GM23338 (cell line): ENCODE data around the gene FBXO2. TPM values are rescaled to one million over a fixed set of nuclear protein-coding genes. Genes with fewer than 3 reads are reported as not detected.
A peak's percentile ranks its signal among the peaks of the same experiment; 100 is the strongest.

ENCODE experiments used
- ATAC-seq: fragments of 200-7000 bp; cut with Tn5 transposase; 3 replicates; pipeline ENCODE4 v1.9.1; 2020
- DNase-seq: peaks from one replicate; pipeline ENCODE4 v3.0.0-alpha.2; 2015; ENCODE audit warnings: low spot score
- H2AFZ ChIP-seq: fragments of 200-600 bp; sonication (generic); 2 replicates; pipeline ENCODE4 v1.8.0; 2016; ENCODE audit warnings: antibody characterized with exemption, mild to moderate bottlenecking, moderate library complexity
- H3F3A ChIP-seq: fragments of 200-600 bp; sonication (generic); replicated peaks from 2 replicates; pipeline ENCODE4 v1.8.0; 2017; ENCODE audit warnings: antibody characterized with exemption, mixed run types, low read depth
- H3K27ac ChIP-seq: fragments of 200-600 bp; sonication (generic); 2 replicates; pipeline ENCODE4 v1.6.1; 2016; ENCODE audit warnings: low read depth
- H3K27me3 ChIP-seq: fragments of 200-600 bp; sonication (generic); 2 replicates; pipeline ENCODE4 v1.8.0; 2016; ENCODE audit warnings: mild to moderate bottlenecking, mixed run types, moderate library complexity; ENCODE audit not compliant: insufficient read depth
- H3K36me3 ChIP-seq: fragments of 200-600 bp; sonication (generic); 2 replicates; pipeline ENCODE4 v1.8.0; 2016; ENCODE audit warnings: mild to moderate bottlenecking; ENCODE audit not compliant: insufficient read depth
- H3K4me1 ChIP-seq: fragments of 200-600 bp; sonication (generic); 2 replicates; pipeline ENCODE4 v1.8.0; 2016; ENCODE audit warnings: mild to moderate bottlenecking, moderate library complexity; ENCODE audit not compliant: insufficient read depth
- H3K4me2 ChIP-seq: fragments of 200-600 bp; sonication (generic); 2 replicates; pipeline ENCODE4 v1.7.1; 2017; ENCODE audit warnings: mixed run types
- H3K4me3 ChIP-seq: fragments of 200-600 bp; sonication (generic); 2 replicates; pipeline ENCODE4 v1.6.1; 2016; ENCODE audit warnings: mixed run types
- H3K79me2 ChIP-seq: fragments of 200-600 bp; sonication (generic); replicated peaks from 2 replicates; pipeline ENCODE4 v1.8.0; 2017; ENCODE audit warnings: mild to moderate bottlenecking; ENCODE audit not compliant: insufficient read depth
- H3K9me2 ChIP-seq: fragments of 200-600 bp; sonication (generic); 2 replicates; pipeline ENCODE4 v1.8.0; 2017; ENCODE audit not compliant: insufficient read depth
- H4K20me1 ChIP-seq: fragments of 200-600 bp; sonication (generic); replicated peaks from 2 replicates; pipeline ENCODE4 v1.8.0; 2017; ENCODE audit warnings: mild to moderate bottlenecking; ENCODE audit not compliant: insufficient read depth
- H3K27ac Mint-ChIP-seq: 2 replicates; pipeline ENCODE4 v1.8.0; 2020; ENCODE audit warnings: inconsistent platforms, mild to moderate bottlenecking, moderate library complexity, mixed read lengths
- H3K27me3 Mint-ChIP-seq: 3 replicates; pipeline ENCODE4 v1.8.0; 2022; ENCODE audit warnings: low read depth, mild to moderate bottlenecking, moderate library complexity, mixed read lengths, inconsistent platforms; ENCODE audit not compliant: insufficient read depth, poor library complexity
- H3K36me3 Mint-ChIP-seq: 3 replicates; pipeline ENCODE4 v1.8.0; 2021; ENCODE audit warnings: low read depth, mild to moderate bottlenecking, inconsistent platforms, moderate library complexity, mixed read lengths
- H3K4me1 Mint-ChIP-seq: 3 replicates; pipeline ENCODE4 v1.8.0; 2020; ENCODE audit warnings: mild to moderate bottlenecking, inconsistent platforms, mixed read lengths
- H3K4me3 Mint-ChIP-seq: 3 replicates; pipeline ENCODE4 v1.8.0; 2021; ENCODE audit warnings: moderate library complexity, mild to moderate bottlenecking, inconsistent platforms, mixed read lengths
- H3K9me3 Mint-ChIP-seq: 3 replicates; pipeline ENCODE4 v1.8.0; 2020; ENCODE audit warnings: moderate library complexity, mild to moderate bottlenecking, inconsistent platforms, mixed read lengths
- CREB1 ChIP-seq: fragments of 250-450 bp; sonication (Bioruptor Pico); IDR thresholded peaks from 2 replicates; pipeline ENCODE4 v1.5.0; 2020; ENCODE audit warnings: low read depth, mild to moderate bottlenecking, moderate library complexity
- EZH2 ChIP-seq: fragments of 200-600 bp; sonication (generic); IDR thresholded peaks from one replicate; pipeline ENCODE4 v1.8.0; 2017; ENCODE audit warnings: antibody characterized with exemption, mild to moderate bottlenecking, low read depth; ENCODE audit not compliant: unreplicated experiment
- EZH2phosphoT487 ChIP-seq: fragments of 200-600 bp; sonication (generic); IDR thresholded peaks from one replicate; pipeline ENCODE4 v1.8.1; 2018; ENCODE audit warnings: antibody characterized with exemption; ENCODE audit not compliant: unreplicated experiment
- JUNB ChIP-seq: IDR thresholded peaks from one replicate; pipeline ENCODE4 v1.6.1; 2016; ENCODE audit warnings: antibody characterized with exemption; ENCODE audit not compliant: unreplicated experiment
- NANOG ChIP-seq: IDR thresholded peaks from 2 replicates; pipeline ENCODE4 v1.6.1; 2016; ENCODE audit warnings: antibody characterized with exemption, borderline replicate concordance
- POLR2AphosphoS5 ChIP-seq: IDR thresholded peaks from 2 replicates; pipeline ENCODE4 v1.6.1; 2016; ENCODE audit warnings: antibody characterized with exemption, low read depth
- STAT1 ChIP-seq: IDR thresholded peaks from one replicate; pipeline ENCODE4 v1.6.1; 2016; ENCODE audit warnings: antibody characterized with exemption; ENCODE audit not compliant: unreplicated experiment
- ZNF114 ChIP-seq: fragments of 250-450 bp; sonication (Bioruptor Pico); IDR thresholded peaks from 2 replicates; pipeline ENCODE4 v1.5.0; 2020; ENCODE audit warnings: mild to moderate bottlenecking, moderate library complexity
- ZNF331 ChIP-seq: fragments of 250-450 bp; sonication (Bioruptor Pico); IDR thresholded peaks from 2 replicates; pipeline ENCODE4 v1.5.0; 2020; ENCODE audit warnings: low read depth, mild to moderate bottlenecking, moderate library complexity
- polyA plus RNA-seq: library from polyadenylated mRNA; unstranded; fragments of >200 nt; fragmentation: Nextera tagmentation; extraction: Ambion mirVana; gene quantifications from 2 replicates; pipeline ENCODE4 v1.2.1, GENCODE V29; 2016
- total RNA-seq: library from RNA; depleted of rRNA; stranded (reverse); fragments of >200 nt; shearing (Covaris generic); gene quantifications from 2 replicates; pipeline ENCODE4 v1.2.3, GENCODE V29; 2014
- TF ChIP-seq, protein P1 (sequence below): IDR thresholded peaks from one replicate; pipeline ENCODE4 v1.6.1; 2018; ENCODE audit warnings: antibody characterized with exemption; ENCODE audit not compliant: unreplicated experiment
- TF ChIP-seq, protein P2 (sequence below): fragments of 250-450 bp; sonication (Bioruptor Pico); IDR thresholded peaks from 2 replicates; pipeline ENCODE4 v1.5.0; 2020; ENCODE audit warnings: mild to moderate bottlenecking, moderate library complexity
- TF ChIP-seq, protein P3 (sequence below): IDR thresholded peaks from 2 replicates; pipeline ENCODE4 v1.6.1; 2016; ENCODE audit warnings: antibody characterized with exemption
- TF ChIP-seq, protein P4 (sequence below), 2 experiments: fragments of 200-600 bp in 1 of 2; sonication (generic) in 1 of 2; conservative IDR thresholded peaks; 2 replicates each; pipeline versions ENCODE4 v1.5.1 to v1.6.1; 2016 to 2017; ENCODE audit warnings: antibody characterized with exemption in 2 of 2, low read depth in 2 of 2, mild to moderate bottlenecking in 2 of 2, moderate library complexity in 1 of 2

Gene FBXO2
- total and polyA plus RNA-seq, 2 experiments from 2014 or later = 44.4 to 84.6 TPM

DNA sequence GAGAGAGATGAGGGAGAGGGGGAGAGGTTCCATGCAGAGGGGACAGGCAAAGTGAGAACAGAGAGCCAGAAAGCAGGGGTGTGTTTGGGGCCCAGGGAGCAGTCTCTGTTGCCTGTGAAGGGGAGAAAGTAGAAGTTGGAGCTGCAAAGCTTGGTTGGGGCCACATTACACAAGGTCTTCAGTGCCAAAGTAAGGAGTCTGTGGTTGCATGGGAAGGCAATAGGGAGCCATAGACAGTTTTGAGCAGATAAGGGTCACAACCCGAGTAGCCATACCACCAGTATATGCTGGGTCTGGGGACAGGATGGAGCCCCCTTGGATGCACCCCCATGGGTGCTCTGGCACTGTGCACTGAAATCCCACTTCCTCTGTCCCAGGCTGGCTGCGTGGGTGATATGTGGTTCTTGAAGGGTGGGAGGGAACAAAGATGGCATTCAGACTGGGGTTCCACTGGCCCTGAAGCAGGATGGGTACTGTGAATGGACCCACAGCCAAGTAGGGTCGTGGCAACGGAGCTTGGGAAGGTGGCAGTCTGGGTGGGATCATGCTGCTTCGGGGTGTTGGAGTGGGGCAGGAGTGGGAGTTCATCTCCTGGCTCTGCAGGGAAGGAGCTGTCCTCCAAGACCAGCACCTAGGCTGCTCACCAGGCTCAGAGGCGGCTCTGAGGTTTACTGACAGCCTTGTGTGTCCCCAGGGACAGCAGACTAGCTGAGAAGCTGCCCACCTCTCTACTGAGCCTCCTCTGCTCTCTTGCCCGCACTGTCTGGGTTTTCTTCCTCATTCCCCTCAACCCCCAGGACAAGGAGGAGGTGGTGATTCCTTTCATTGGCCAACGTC, 49.3 kb upstream of the FBXO2 start:
- H3K27ac Mint-ChIP-seq = 0 out of 2 replicates have a peak overlapping the region, but pooled peaks have one; percentile 49
- H3K9me3 Mint-ChIP-seq = no peaks in the 10 kb centered on the region
- no peaks in the 10 kb centered on the region for H3K27me3 ChIP-seq
- no peaks in the 10 kb centered on the region for H4K20me1 ChIP-seq
- no peak for TF ChIP-seq JUNB
- TF ChIP-seq EZH2 = no peak
- TF ChIP-seq, protein P1, sequence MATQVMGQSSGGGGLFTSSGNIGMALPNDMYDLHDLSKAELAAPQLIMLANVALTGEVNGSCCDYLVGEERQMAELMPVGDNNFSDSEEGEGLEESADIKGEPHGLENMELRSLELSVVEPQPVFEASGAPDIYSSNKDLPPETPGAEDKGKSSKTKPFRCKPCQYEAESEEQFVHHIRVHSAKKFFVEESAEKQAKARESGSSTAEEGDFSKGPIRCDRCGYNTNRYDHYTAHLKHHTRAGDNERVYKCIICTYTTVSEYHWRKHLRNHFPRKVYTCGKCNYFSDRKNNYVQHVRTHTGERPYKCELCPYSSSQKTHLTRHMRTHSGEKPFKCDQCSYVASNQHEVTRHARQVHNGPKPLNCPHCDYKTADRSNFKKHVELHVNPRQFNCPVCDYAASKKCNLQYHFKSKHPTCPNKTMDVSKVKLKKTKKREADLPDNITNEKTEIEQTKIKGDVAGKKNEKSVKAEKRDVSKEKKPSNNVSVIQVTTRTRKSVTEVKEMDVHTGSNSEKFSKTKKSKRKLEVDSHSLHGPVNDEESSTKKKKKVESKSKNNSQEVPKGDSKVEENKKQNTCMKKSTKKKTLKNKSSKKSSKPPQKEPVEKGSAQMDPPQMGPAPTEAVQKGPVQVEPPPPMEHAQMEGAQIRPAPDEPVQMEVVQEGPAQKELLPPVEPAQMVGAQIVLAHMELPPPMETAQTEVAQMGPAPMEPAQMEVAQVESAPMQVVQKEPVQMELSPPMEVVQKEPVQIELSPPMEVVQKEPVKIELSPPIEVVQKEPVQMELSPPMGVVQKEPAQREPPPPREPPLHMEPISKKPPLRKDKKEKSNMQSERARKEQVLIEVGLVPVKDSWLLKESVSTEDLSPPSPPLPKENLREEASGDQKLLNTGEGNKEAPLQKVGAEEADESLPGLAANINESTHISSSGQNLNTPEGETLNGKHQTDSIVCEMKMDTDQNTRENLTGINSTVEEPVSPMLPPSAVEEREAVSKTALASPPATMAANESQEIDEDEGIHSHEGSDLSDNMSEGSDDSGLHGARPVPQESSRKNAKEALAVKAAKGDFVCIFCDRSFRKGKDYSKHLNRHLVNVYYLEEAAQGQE = no peak
- TF ChIP-seq ZNF114 (CRISPR knock-in tag) = no peak
- no peak for TF ChIP-seq STAT1
- no peak for TF ChIP-seq EZH2phosphoT487
- TF ChIP-seq, protein P2, sequence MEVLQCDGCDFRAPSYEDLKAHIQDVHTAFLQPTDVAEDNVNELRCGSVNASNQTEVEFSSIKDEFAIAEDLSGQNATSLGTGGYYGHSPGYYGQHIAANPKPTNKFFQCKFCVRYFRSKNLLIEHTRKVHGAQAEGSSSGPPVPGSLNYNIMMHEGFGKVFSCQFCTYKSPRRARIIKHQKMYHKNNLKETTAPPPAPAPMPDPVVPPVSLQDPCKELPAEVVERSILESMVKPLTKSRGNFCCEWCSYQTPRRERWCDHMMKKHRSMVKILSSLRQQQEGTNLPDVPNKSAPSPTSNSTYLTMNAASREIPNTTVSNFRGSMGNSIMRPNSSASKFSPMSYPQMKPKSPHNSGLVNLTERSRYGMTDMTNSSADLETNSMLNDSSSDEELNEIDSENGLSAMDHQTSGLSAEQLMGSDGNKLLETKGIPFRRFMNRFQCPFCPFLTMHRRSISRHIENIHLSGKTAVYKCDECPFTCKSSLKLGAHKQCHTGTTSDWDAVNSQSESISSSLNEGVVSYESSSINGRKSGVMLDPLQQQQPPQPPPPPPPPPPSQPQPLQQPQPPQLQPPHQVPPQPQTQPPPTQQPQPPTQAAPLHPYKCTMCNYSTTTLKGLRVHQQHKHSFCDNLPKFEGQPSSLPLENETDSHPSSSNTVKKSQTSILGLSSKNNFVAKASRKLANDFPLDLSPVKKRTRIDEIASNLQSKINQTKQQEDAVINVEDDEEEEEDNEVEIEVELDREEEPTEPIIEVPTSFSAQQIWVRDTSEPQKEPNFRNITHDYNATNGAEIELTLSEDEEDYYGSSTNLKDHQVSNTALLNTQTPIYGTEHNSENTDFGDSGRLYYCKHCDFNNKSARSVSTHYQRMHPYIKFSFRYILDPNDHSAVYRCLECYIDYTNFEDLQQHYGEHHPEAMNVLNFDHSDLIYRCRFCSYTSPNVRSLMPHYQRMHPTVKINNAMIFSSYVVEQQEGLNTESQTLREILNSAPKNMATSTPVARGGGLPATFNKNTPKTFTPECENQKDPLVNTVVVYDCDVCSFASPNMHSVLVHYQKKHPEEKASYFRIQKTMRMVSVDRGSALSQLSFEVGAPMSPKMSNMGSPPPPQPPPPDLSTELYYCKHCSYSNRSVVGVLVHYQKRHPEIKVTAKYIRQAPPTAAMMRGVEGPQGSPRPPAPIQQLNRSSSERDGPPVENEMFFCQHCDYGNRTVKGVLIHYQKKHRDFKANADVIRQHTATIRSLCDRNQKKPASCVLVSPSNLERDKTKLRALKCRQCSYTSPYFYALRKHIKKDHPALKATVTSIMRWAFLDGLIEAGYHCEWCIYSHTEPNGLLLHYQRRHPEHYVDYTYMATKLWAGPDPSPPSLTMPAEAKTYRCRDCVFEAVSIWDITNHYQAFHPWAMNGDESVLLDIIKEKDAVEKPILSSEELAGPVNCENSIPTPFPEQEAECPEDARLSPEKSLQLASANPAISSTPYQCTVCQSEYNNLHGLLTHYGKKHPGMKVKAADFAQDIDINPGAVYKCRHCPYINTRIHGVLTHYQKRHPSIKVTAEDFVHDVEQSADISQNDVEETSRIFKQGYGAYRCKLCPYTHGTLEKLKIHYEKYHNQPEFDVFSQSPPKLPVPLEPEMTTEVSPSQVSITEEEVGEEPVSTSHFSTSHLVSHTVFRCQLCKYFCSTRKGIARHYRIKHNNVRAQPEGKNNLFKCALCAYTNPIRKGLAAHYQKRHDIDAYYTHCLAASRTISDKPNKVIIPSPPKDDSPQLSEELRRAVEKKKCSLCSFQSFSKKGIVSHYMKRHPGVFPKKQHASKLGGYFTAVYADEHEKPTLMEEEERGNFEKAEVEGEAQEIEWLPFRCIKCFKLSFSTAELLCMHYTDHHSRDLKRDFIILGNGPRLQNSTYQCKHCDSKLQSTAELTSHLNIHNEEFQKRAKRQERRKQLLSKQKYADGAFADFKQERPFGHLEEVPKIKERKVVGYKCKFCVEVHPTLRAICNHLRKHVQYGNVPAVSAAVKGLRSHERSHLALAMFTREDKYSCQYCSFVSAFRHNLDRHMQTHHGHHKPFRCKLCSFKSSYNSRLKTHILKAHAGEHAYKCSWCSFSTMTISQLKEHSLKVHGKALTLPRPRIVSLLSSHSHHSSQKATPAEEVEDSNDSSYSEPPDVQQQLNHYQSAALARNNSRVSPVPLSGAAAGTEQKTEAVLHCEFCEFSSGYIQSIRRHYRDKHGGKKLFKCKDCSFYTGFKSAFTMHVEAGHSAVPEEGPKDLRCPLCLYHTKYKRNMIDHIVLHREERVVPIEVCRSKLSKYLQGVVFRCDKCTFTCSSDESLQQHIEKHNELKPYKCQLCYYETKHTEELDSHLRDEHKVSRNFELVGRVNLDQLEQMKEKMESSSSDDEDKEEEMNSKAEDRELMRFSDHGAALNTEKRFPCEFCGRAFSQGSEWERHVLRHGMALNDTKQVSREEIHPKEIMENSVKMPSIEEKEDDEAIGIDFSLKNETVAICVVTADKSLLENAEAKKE (CRISPR knock-in tag) = no peak
- TF ChIP-seq NANOG = no peak
- no peak for TF ChIP-seq POLR2AphosphoS5
- TF ChIP-seq ZNF331 (CRISPR knock-in tag) = no peak
- TF ChIP-seq, protein P3, sequence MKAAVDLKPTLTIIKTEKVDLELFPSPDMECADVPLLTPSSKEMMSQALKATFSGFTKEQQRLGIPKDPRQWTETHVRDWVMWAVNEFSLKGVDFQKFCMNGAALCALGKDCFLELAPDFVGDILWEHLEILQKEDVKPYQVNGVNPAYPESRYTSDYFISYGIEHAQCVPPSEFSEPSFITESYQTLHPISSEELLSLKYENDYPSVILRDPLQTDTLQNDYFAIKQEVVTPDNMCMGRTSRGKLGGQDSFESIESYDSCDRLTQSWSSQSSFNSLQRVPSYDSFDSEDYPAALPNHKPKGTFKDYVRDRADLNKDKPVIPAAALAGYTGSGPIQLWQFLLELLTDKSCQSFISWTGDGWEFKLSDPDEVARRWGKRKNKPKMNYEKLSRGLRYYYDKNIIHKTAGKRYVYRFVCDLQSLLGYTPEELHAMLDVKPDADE = no peak
- TF ChIP-seq, protein P4, sequence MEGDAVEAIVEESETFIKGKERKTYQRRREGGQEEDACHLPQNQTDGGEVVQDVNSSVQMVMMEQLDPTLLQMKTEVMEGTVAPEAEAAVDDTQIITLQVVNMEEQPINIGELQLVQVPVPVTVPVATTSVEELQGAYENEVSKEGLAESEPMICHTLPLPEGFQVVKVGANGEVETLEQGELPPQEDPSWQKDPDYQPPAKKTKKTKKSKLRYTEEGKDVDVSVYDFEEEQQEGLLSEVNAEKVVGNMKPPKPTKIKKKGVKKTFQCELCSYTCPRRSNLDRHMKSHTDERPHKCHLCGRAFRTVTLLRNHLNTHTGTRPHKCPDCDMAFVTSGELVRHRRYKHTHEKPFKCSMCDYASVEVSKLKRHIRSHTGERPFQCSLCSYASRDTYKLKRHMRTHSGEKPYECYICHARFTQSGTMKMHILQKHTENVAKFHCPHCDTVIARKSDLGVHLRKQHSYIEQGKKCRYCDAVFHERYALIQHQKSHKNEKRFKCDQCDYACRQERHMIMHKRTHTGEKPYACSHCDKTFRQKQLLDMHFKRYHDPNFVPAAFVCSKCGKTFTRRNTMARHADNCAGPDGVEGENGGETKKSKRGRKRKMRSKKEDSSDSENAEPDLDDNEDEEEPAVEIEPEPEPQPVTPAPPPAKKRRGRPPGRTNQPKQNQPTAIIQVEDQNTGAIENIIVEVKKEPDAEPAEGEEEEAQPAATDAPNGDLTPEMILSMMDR (conservative IDR thresholded peaks at IDR 0.05; ENCODE audit: low read depth in 2 of 2) = no peak
- TF ChIP-seq CREB1 = no peak
- H3K9me2 ChIP-seq = no peaks in the 10 kb centered on the region
- H2AFZ ChIP-seq = no peak overlapping the region
- H3K4me3 ChIP-seq = no peak overlapping the region
- 0 out of 3 replicates have a peak, but pooled peaks cover 4% of the 10 kb centered on the region for H3K36me3 Mint-ChIP-seq
- no peak for DNase-seq
- ATAC-seq = peak; percentile 8; the same call in 2 of the 3 replicates
- no peak overlapping the region for H3K4me2 ChIP-seq
- peaks cover 51% of the 10 kb centered on the region for H3K4me1 ChIP-seq
- no peak overlapping the region for H3K27ac ChIP-seq
- H3K4me1 Mint-ChIP-seq = peaks cover 58% of the 10 kb centered on the region
- H3K27me3 Mint-ChIP-seq = peaks cover 12% of the 10 kb centered on the region
- peaks cover 27% of the 10 kb centered on the region for H3F3A ChIP-seq
- H3K79me2 ChIP-seq = peaks cover 32% of the 10 kb centered on the region
- no peak overlapping the region for H3K4me3 Mint-ChIP-seq
- no peaks in the 10 kb centered on the region; the same call in 1 of the 2 replicates for H3K36me3 ChIP-seq
